GM18505 (cell line): Measurements from ENCODE around the gene UBL7.
A peak's percentile ranks its signal among the peaks of the same experiment; 100 is the strongest.

Experiments
- ATAC-seq: cut with Tn5 transposase; IDR thresholded peaks from one replicate; pipeline ENCODE4 v1.9.1; 2021; ENCODE audit not compliant: unreplicated experiment
- POLR2A ChIP-seq: IDR thresholded peaks from 4 replicates; pipeline ENCODE4 v1.6.1; 2011; ENCODE audit warnings: borderline replicate concordance; ENCODE audit not compliant: insufficient read depth, insufficient read length; ENCODE audit errors: extremely low read depth

UBL7 gene

GRCh38 chr15:74399511-74400312, 61.2 kb downstream of the UBL7 start:
- peak; percentile 27 for TF ChIP-seq POLR2A

GRCh38 chr15:74399100-74399499, 61.9 kb downstream of the UBL7 start:
- TF ChIP-seq POLR2A, result peak; percentile 1
- ATAC-seq, result no peak

More at GRCh38 chr15:74399511-74400312, 61.2 kb downstream of the UBL7 start:
- ATAC-seq, result no peak

GRCh38 chr15:74398183-74398582, 62.8 kb downstream of the UBL7 start:
- ATAC-seq, result no peak
- TF ChIP-seq POLR2A, result no peak

- peak; percentile 42 for TF ChIP-seq POLR2A
- no peak for ATAC-seq
These were observed 63.5 kb downstream of the UBL7 start for GRCh38 chr15:74397239-74398068.

- TF ChIP-seq POLR2A, result peak; percentile 73
- ATAC-seq, result peak; percentile 33
These were observed 64.3 kb downstream of the UBL7 start for GRCh38 chr15:74396445-74397238.

- TF ChIP-seq POLR2A, result no peak
- ATAC-seq, result no peak
These were observed 64.9 kb downstream of the UBL7 start for GRCh38 chr15:74396146-74396438.
